ENCODE measurements around the gene CKAP4.

The CKAP4 gene

DNA sequence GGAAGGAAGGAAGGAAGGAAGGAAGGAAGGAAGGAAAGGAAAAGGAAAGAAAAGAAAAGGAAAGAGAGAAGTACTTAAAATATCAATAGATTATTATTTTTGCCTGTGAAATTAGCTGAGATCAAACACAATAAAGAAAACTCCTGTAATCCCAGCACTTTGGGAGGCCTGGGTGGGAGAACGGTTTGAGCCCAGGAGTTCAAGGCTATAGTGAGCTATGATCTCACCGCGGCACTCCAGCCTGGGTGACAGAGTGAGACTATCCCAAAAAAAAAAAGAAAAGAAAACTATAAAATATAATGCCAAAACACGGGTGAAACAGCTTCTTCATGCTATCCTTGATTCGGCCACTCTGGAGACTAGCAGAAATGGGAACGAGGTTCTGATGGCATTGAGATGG lies 26.2 kb upstream of the CKAP4 start:
- DNase-seq = no peak

GRCh38 chr12:106273491-106273890 lies 25.7 kb upstream of the CKAP4 start:
- DNase-seq = no peak

DNA sequence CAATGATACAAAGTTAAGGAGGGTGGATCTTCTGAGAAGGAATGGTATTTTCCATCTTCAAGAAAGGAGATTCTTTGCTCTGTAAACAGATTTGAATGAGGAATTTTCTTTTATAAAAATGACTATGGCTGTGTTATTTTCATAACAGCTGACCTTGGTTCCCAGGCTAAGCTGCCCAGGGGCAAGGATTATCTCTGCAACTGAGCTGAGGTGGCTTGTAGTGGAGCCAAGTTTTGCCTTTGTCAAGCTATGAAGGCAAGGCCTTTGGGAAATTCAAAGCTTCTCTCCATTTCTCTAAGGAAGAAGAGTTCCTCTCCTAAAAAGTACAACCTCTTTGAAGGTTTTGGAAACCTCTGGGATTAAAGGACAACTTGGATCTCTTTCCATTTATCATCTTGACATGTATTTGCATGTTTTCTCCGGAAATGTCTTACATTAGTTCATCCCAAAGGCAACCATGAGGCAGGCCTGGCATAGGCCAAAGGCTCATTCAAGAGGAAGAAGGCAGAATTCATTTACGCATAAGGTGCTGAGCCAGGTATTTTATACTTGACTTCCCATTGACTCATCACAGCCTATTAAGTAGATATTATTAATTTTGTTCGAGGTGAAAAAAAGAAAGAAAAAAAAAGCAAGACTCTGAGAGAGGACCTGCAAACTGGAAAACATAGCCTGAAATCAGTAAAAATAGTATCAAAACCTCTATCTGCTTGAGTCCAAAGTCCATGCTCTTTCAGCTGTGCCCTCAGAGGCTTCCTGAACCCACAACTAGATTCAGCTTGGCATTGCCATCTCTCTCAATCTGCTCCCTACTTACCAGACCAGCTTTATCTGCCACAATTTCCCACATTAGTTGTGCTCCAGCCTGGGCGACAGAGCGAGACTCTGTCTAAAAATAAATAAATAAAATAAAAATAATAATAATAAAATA lies 24.0 kb upstream of the CKAP4 start:
- DNase-seq = no peak

DNA sequence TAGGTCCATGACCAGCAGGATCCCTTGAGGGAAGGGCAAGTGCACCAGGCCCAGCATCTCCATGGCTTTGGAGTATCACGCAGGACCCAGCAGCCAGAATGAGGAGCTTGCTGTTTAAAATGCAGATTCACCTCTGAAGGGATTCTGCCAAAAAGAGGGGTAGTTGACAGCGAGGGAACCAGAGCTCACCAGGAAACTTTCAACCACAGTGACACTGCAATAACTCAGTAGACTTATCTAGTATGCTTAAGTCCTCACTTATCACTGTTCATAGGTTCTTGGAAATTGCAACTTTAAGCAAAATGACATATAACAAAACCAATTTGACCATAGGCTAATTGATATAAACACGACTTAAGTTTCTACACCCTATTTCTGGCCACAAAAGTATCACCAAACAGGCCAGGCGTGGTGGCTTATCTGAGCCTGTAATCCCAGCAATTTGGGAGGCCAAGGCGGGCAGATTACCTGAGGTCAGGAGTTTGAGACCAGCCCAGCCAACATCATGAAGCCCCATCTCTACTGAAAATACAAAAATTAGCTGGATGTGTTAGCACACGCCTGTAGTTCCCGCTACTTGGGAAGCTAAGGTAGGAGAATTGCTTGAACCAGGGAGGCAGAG lies 21.4 kb upstream of the CKAP4 start:
- no peak for DNase-seq

DNA sequence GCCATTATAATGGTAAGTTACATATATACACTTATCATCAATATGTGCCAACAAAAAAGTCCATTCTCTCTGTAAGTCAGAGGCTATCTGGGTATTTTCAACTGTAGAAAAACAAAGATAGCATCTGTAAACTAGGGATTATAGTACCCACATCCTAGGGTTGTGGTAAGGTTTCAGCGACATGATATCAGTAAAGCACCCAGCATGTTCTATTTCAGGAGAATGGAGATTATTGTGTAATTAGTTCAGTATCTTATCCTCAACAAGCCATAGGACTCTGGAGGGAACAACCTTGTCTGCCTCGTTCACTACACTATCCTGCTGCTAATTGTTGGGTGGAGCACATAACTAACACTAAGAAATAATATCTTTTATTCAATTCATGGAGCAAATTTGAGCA lies 19.7 kb upstream of the CKAP4 start:
- DNase-seq = no peak

DNA sequence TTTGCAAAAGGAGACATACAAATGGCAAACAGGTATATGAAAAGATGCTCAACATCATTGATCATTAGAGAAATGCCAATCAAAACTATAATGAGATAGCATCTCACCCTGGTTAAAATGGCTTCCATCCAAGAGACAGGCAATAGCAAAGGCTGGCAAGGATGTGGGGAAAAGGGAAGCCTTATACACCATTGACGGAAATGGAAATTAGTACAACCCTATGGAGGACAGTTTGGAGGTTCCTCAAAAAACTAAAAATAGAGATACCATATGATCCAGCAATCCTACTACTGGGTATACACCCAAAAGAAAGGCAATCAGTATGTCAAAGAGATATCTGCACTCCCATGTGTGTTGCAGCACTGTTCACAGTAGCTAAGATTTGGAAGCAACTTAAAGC lies 17.3 kb upstream of the CKAP4 start:
- DNase-seq = no peak

GRCh38 chr12:106258935-106259334 lies 11.1 kb upstream of the CKAP4 start:
- DNase-seq = no peak

DNA sequence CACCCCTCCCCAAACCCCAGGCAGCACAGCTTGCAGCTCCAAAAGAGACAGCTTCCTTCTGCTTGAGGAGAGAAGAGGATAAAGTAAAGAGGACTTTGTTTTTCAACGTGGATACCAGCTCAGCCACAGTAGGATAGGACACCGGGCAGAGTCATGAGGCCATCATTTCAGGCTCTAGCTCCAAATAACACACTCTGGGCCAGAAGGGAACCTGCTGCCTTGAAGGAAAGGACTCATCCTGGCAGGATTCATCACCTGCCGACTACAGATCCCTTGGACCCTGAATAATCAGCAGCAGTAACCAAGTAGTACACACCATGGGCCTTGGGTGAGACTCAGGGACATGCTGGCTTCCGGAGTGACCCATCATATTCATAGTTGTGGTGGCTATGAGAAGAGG lies 10.4 kb upstream of the CKAP4 start:
- DNase-seq = no peak

DNA sequence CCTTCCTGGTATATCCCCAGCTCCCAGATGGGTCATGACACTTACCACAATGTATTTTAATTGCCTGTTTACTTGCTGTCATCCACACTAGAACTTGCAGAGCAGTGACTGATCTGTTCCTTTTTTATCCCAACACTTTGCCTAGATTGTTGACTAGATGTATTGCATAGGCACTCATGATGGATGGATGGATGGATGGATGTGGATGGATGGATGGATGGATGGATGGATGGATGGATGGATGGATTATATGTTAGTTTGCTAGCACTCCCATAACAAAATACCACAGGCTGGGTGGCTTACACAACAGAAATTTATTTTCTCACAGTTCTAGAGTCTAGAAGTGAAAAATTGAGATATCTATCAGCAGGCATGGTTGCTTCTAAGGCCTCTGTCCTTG lies 8.7 kb upstream of the CKAP4 start:
- no peak for DNase-seq

DNA sequence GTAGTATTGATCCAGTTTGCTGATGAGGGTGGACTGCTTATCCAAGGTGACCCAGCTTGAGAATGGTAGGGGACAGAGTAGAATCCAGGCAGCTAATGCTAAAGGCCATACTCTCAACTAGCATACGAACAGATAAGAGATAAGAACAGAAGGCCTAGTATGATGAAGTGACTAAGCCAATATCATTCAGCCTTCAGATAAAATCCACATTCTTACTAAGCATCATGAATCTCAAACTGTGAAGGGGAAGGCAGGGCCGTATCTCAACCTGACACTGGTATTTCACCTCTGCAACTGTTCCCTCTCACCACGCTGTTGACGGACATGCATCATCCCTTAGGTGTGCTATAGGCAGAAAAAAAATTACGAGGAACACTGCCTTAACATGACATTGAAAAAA lies 8.1 kb upstream of the CKAP4 start:
- DNase-seq = no peak

DNA sequence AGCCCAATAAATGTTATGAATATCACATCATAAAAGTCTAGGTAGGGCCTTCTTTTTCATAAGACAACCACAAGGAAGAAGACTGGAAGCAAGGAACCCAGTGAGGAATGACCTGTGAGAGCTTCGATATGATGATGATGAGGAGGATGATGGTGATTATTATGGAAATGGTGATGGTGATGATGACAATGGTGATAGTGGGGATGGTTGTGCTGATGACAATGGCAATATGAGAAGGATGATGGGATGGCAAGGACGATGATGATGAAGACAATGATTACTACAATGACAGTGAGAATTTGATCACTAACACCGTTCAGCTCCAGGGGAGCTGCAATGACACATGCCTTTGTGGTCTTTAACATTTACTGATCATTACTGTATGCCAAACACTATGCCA lies 7.7 kb upstream of the CKAP4 start:
- DNase-seq = no peak

- no peak for DNase-seq
These were observed 6.9 kb upstream of the CKAP4 start for GRCh38 chr12:106254724-106255123.

DNA sequence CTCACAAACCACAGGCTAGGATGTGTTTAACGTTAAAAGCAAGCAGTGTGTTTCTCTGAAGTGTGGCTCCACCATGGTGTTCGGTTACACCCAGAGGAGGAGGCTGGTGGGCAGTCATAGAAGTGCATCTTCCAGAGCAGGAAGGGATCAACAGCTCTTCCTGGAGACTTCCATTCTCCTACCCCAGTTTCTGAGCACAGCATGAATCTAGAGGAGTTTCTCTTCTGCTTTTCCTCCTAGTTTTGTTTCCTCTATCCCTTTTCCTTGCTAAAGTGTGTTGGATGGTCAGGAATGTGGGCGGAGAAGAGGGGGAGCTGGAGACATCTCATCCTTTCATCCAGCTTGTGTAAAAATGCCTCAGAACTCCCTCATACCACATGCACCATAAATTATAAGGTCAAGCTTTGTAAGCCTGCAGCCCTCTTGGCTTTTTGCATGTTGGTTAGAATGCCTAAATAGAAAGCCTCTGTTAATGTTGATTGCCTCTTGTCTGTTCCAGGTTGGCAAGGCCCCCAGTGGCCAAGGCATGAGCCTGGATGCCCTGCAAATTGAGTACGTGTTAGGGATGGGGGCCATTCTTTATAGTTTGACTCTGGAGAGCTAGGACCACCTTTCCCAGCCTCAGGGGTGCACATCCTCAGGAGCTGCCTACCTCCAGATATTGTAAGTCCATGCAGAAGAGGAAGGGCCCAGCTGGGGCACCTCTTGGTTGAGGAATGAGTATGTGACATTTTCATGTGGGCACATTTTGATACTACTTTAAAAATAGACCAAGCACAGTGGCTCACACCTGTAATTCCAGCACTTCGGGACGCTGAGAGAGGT lies 4.0 kb upstream of the CKAP4 start:
- DNase-seq = no peak

- no peak for DNase-seq
These were observed 1.8 kb upstream of the CKAP4 start for GRCh38 chr12:106249411-106250135.

GRCh38 chr12:106248846-106249371 lies 1.1 kb upstream of the CKAP4 start:
- DNase-seq = peak in 1 of 4 experiments; percentile 24

- peak in 1 of 4 experiments; percentile 38 for DNase-seq
These were observed 559 bp upstream of the CKAP4 start for GRCh38 chr12:106248312-106248845.

DNA sequence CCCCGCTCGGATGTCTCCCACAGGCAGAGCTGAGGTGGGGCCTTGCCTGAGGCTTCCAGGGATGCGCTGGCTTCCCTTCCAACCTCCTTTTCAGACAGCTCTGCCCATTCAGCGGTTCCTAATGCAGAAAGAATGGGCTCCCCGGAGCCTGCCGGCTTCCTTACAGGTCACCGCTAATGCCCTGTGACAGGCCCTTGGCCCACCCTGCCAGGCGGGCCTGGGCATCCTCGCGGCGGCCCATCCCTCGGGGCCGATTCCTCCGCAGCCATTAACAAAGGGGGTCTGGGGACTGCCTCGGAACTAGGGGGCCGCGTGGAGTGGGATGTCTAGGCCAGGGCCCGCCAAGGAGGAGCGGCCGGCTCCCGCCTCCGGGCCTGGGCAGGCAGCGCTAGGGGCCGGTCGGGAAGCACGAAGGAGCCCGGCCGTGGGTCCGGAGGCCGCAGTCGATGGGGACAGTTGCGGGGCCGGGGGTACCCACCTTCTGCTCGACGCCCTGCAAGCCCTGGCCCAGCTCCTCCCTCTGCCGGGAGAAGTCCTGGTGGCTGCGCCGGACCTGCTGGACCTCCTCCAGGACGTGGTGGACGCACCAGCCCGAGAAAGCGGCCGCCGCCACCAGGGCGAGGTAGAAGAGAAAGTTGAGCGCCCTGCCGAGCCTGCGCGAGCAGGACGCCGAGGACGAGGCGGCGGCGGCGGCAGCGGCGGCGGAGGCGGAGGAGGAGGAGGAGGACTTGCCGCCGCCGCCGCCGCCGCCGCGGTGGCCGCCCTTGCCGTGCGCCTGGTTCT lies 738 bp downstream of the CKAP4 start:
- DNase-seq = peak; percentile 8 to 66 (median 32)

DNA sequence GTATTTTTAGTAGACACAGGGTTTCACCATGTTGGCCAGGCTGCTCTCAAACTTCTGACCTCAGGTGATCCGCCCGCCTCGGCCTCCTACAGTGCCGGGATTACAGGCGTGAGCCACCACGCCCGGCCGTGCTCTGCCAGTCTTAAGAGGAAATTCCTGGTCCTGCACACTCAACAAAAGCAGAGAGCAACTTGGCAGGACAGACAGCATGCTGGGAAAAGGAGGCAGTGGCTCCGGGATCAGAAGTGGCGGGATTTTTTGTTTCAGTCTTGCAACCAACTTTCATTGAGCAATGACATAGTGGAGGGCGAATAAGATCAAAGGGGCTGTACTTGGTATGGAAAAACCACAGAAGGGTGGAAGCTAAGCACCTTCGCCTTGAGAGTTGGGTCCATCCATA lies 2.1 kb downstream of the CKAP4 start:
- DNase-seq = no peak

DNA sequence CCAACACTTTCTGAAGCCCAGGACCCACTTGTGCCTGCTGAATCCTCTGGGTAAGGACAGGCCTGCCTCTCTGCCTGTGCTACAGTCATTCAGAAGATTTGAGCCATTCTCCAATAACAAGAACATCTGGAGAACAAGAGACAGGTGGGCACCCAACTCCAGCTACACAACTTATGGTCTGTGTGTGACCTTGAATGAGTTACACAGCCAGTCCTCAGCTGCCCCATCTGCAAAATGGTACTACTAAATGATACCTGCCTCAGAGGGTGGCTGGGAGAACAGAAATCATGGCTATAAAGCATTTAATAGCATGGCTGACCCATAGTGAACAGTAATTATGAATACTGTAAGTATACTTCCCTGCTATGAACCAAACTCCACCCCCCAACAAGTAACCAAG lies 4.2 kb downstream of the CKAP4 start:
- no peak for DNase-seq

DNA sequence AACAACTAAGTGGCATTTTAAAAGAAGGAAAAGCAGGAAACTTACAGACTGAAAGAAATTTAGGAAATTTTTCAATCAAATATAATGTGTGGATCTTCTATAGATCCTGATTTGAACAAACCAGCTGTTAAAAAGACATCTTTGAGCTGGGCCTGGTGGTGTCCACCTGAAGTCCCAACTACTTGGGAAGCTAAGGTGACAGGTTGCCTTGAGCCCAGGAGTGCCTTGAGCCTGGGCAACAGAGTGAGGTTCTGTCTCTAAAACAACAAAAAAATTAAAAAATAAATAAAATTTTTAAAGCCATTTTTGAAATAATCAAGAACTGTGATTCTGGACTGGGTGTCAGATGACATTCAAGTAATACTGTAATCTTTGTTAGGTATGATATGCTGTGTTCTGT lies 7.0 kb downstream of the CKAP4 start:
- DNase-seq = no peak

DNA sequence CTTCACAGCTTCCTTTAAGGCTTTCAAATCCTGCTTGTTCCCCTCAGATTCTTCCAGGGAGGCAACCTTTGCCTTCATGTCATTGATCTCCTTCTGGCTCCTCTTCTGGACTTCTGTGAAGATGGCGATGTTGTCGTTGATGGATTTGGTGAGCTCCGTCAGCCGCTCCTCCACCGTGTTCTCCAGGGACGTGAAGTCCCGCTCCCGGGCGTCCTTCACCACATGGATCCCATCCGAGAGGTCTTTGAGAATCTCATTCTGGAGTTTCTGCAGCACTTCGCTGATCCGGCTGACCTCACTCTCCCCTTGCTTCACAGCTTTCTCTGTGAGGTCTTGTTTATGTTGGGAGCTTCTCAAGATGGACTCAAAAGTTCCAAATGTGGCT lies 7.9 kb downstream of the CKAP4 start:
- DNase-seq = no peak
